ENCODE measurements around the gene SOAT2. TPM values are rescaled to one million over a fixed set of nuclear protein-coding genes. Genes with fewer than 3 reads are reported as not detected.

SOAT2 gene
- total and polyA plus RNA-seq, 2 donors (not counting 3 experiments of a cell fraction or from before 2014, with no cell fraction given), result not detected

DNA sequence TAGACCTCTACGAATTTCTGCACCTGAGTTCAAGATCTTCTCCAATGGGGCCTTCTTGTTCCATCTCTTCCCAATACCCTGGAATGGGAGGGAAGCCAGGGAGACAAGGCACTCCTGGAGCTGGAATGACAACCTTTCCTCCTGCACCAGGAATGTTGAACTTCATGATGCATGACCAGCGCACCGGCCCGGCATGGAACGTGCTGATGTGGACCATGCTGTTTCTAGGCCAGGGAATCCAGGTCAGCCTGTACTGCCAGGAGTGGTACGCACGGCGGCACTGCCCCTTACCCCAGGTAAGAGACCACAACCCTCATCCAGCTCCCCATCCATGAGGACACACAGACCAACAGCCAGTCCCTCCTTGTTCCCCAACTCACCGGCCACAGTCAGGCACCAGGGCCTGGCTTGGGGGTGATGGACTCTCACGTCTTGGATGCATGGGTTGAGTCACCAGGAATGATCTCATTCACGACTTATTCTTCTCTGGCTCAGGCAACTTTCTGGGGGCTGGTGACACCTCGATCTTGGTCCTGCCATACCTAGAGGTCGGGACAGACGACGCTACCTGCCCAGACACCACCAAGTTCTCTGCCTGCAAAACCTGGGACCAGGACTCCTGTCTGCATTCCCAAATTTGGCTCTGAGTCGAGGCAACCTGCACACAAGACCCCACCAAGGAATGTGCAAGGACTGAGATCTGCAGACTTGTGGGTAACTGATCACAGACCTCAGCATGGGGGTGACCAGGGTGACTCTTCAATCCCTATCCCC, 20.5 kb downstream of the SOAT2 start:
- dilution Hi-C loops (cut with MboI; ENCODE audit: extremely low pct_ligation_motif_present, low sequenced_read_pairs) (no loop called here), intact Hi-C loops (cut with micrococcal nuclease) (no loop called here)
- H3K36me3 ChIP-seq (ENCODE audit: control insufficient read depth in 2 of 2, extremely low read depth in 1 of 2, insufficient read depth in 2 of 2, low read length in 2 of 2), result no peaks in the 10 kb centered on the region
- ChIA-PET POLR2A (no interaction called here), CTCF (no interaction called here)
- peaks cover 3 to 5% of the 10 kb centered on the region in 2 experiments for H3K27me3 ChIP-seq (ENCODE audit: control insufficient read depth in 2 of 2, insufficient read depth in 2 of 2, low read length in 2 of 2)
- BruUV-seq (replicated peaks), result no TSS peak
- no peak overlapping the region for H3K4me2 ChIP-seq (ENCODE audit: insufficient read depth, low read length)
- FAIRE-seq (no peak), DNase-seq (ENCODE audit: low read depth, low spot score) (no peak)
- no peaks in the 10 kb centered on the region for H3K79me2 ChIP-seq (ENCODE audit: control insufficient read depth, insufficient read depth, low read length)
- TF ChIP-seq MAX (IDR thresholded peaks at IDR 0.05; ENCODE audit: insufficient read depth, insufficient read length) (no peak), POLR2A (IDR thresholded peaks at IDR 0.05; ENCODE audit: low read depth, low read length) (no peak), FOS (IDR thresholded peaks at IDR 0.05; ENCODE audit: borderline replicate concordance, insufficient read depth, low read length) (no peak), EZH2 (IDR thresholded peaks at IDR 0.05; ENCODE audit: borderline replicate concordance, low read depth, low read length, severe bottlenecking) (no peak)
- H2AFZ ChIP-seq (ENCODE audit: low read depth, low read length), result no peak overlapping the region
- H3K9ac ChIP-seq (replicated peaks; ENCODE audit: extremely low read depth, insufficient read depth, low read length), result no peak overlapping the region
- H3K4me1 ChIP-seq (ENCODE audit: control insufficient read depth, extremely low read depth, insufficient read depth, low read length), result no peaks in the 10 kb centered on the region
- no peak overlapping the region for H3K4me3 ChIP-seq (replicated peaks in 1 of 3; ENCODE audit: insufficient read depth in 1 of 3, low read depth in 1 of 3, low read length in 3 of 3)
- no peaks in the 10 kb centered on the region for H4K20me1 ChIP-seq (replicated peaks; ENCODE audit: control insufficient read depth, extremely low read depth, insufficient read depth, low read length)
- no peaks in the 10 kb centered on the region for H3K9me1 ChIP-seq (replicated peaks; ENCODE audit: control insufficient read depth, extremely low read depth, insufficient read depth, low read length)
- no peak overlapping the region for H3K27ac ChIP-seq (ENCODE audit: insufficient read depth, low read depth, low read length)
- no peaks in the 10 kb centered on the region for H3K9me3 ChIP-seq (replicated peaks; ENCODE audit: control insufficient read depth, insufficient read depth, low read length)

- H3K9me3 ChIP-seq (replicated peaks; ENCODE audit: control insufficient read depth, insufficient read depth, low read length), result no peaks in the 10 kb centered on the region
- no peaks in the 10 kb centered on the region for H3K4me1 ChIP-seq (ENCODE audit: control insufficient read depth, extremely low read depth, insufficient read depth, low read length)
- no peak overlapping the region for H3K4me3 ChIP-seq (replicated peaks in 1 of 3; ENCODE audit: insufficient read depth in 1 of 3, low read depth in 1 of 3, low read length in 3 of 3)
- no peak overlapping the region for H3K9ac ChIP-seq (replicated peaks; ENCODE audit: extremely low read depth, insufficient read depth, low read length)
- H3K9me1 ChIP-seq (replicated peaks; ENCODE audit: control insufficient read depth, extremely low read depth, insufficient read depth, low read length), result no peaks in the 10 kb centered on the region
- no peaks in the 10 kb centered on the region for H3K36me3 ChIP-seq (ENCODE audit: control insufficient read depth in 2 of 2, extremely low read depth in 1 of 2, insufficient read depth in 2 of 2, low read length in 2 of 2)
- POLR2A ChIA-PET, result no interaction called here
- no peaks in the 10 kb centered on the region for H4K20me1 ChIP-seq (replicated peaks; ENCODE audit: control insufficient read depth, extremely low read depth, insufficient read depth, low read length)
- no TSS peak for BruUV-seq (replicated peaks)
- FAIRE-seq (no peak), DNase-seq (ENCODE audit: low read depth, low spot score) (no peak)
- no peak overlapping the region for H2AFZ ChIP-seq (ENCODE audit: low read depth, low read length)
- H3K27ac ChIP-seq (ENCODE audit: insufficient read depth, low read depth, low read length), result no peak overlapping the region
- intact Hi-C loops (cut with micrococcal nuclease) (no loop called here), dilution Hi-C loops (cut with MboI; ENCODE audit: extremely low pct_ligation_motif_present, low sequenced_read_pairs) (no loop called here)
- CTCF ChIA-PET, result no interaction called here
- H3K79me2 ChIP-seq (ENCODE audit: control insufficient read depth, insufficient read depth, low read length), result no peaks in the 10 kb centered on the region
- no peak for TF ChIP-seq MAX (IDR thresholded peaks at IDR 0.05; ENCODE audit: insufficient read depth, insufficient read length)
- TF ChIP-seq MYC (IDR thresholded peaks at IDR 0.05; ENCODE audit: low read depth, low read length), result no peak
- no peak for TF ChIP-seq POLR2AphosphoS5 (IDR thresholded peaks at IDR 0.05; ENCODE audit: insufficient read depth, low read depth, low read length)
- no peak for TF ChIP-seq FOS (IDR thresholded peaks at IDR 0.05; ENCODE audit: borderline replicate concordance, insufficient read depth, low read length)
- no peak for TF ChIP-seq EZH2 (IDR thresholded peaks at IDR 0.05; ENCODE audit: borderline replicate concordance, low read depth, low read length, severe bottlenecking)
- no peak overlapping the region for H3K4me2 ChIP-seq (ENCODE audit: insufficient read depth, low read length)
- H3K27me3 ChIP-seq (ENCODE audit: control insufficient read depth in 2 of 2, insufficient read depth in 2 of 2, low read length in 2 of 2), result peaks cover 3 to 7% of the 10 kb centered on the region in 2 experiments
Measured at GRCh38 chr12:53124352-53124723, 21.1 kb downstream of the SOAT2 start.

Measured in endothelial cell of umbilical vein (primary cell).